ENCODE results near the gene ERN1.

DNA sequence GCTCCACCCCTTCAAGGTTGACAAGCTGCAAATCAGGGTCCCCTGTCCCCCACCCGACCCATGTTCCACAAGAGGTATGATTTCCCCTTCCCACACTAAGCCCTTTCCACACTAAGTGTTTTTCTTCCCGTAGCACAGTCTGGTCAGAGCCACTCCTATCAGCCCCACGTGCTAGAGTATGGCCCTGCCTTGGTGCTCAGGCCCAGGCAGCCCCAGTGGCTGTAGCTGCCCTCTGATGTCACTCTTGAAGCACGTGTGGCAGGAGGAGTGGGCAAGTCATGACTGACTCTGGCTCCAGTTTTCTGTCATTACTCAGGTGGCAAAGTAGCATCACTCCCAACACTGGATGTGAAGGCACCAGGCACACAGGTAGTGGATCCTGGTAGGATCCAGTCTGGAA lies 35.4 kb upstream of the ERN1 start:
- TF ChIP-seq CTCF (IDR thresholded peaks at IDR 0.05) = no peak
- TF ChIP-seq POLR2A (IDR thresholded peaks at IDR 0.05) = no peak
